DND-41 (cell line): Measurements from ENCODE around the gene SEC14L2.
A peak's percentile ranks its signal among the peaks of the same experiment; 100 is the strongest.

Experiments
- ATAC-seq: fragments of 200-7000 bp; cut with Tn5 transposase; 3 replicates; pipeline ENCODE4 v1.9.1; 2021; ENCODE audit warnings: low read depth; ENCODE audit not compliant: insufficient read depth
- DNase-seq: peaks from one replicate; pipeline ENCODE4 v3.0.0-alpha.2; 2020
- H2AFZ ChIP-seq: 2 replicates; pipeline ENCODE4 v1.6.0; 2012; ENCODE audit warnings: low read depth, low read length
- H3K27ac ChIP-seq: 2 replicates; pipeline ENCODE4 v1.5.1; 2012; ENCODE audit warnings: low read length, inconsistent platforms
- H3K27me3 ChIP-seq: fragments of 200-600 bp; sonication (generic); 2 replicates; pipeline ENCODE4 v1.6.0; 2012; ENCODE audit warnings: low read length, mild to moderate bottlenecking, inconsistent platforms; ENCODE audit not compliant: insufficient read depth, poor library complexity
- H3K36me3 ChIP-seq: 2 replicates; pipeline ENCODE4 v1.5.1; 2012; ENCODE audit warnings: low read length, inconsistent platforms; ENCODE audit not compliant: insufficient read depth
- H3K4me1 ChIP-seq: 2 replicates; pipeline ENCODE4 v1.5.1; 2012; ENCODE audit warnings: mild to moderate bottlenecking, low read length; ENCODE audit not compliant: insufficient read depth
- H3K4me2 ChIP-seq: 2 replicates; pipeline ENCODE4 v1.6.0; 2012; ENCODE audit warnings: mild to moderate bottlenecking, moderate library complexity, low read length, inconsistent platforms; ENCODE audit not compliant: insufficient read depth
- H3K4me3 ChIP-seq, 2 experiments: fragments of 200-600 bp in 1 of 2; shearing (Covaris generic) in 1 of 2; 2 replicates each; pipeline ENCODE4 v1.5.1; 2012 to 2016; ENCODE audit warnings: inconsistent platforms in 2 of 2, low read length in 2 of 2, mild to moderate bottlenecking in 2 of 2, low read depth in 1 of 2, moderate library complexity in 1 of 2
- H3K79me2 ChIP-seq: 2 replicates; pipeline ENCODE4 v1.6.0; 2012; ENCODE audit warnings: low read length, inconsistent platforms; ENCODE audit not compliant: insufficient read depth
- H3K9ac ChIP-seq: 2 replicates; pipeline ENCODE4 v1.6.0; 2012; ENCODE audit warnings: low read depth, mild to moderate bottlenecking, inconsistent platforms, low read length, moderate library complexity
- H3K9me3 ChIP-seq: 2 replicates; pipeline ENCODE4 v1.5.1; 2012; ENCODE audit warnings: low read length, moderate library complexity, mild to moderate bottlenecking, inconsistent platforms; ENCODE audit not compliant: insufficient read depth, severe bottlenecking
- H4K20me1 ChIP-seq: 2 replicates; pipeline ENCODE4 v1.6.0; 2012; ENCODE audit warnings: low read length; ENCODE audit not compliant: insufficient read depth
- CTCF ChIP-seq: IDR thresholded peaks from 2 replicates; pipeline ENCODE4 v1.5.1; 2012; ENCODE audit warnings: borderline replicate concordance, low read length, moderate library complexity, mild to moderate bottlenecking; ENCODE audit not compliant: poor library complexity, severe bottlenecking; ENCODE audit errors: extremely low read depth
- EZH2 ChIP-seq: IDR thresholded peaks from 3 replicates; pipeline ENCODE4 v1.6.1; 2012; ENCODE audit warnings: borderline replicate concordance, low read depth, mild to moderate bottlenecking, moderate library complexity, low read length, inconsistent platforms; ENCODE audit not compliant: severe bottlenecking

SEC14L2 gene

GRCh38 chr22:30433773-30434172 lies 37.0 kb downstream of the SEC14L2 start:
- Histone ChIP-seq H3K4me2 (no peak overlapping the region), H3K4me3 (no peak overlapping the region), H3K4me1 (peaks cover 19% of the 10 kb centered on the region), H3K36me3 (peaks cover 9% of the 10 kb centered on the region; the same call in 1 of the 2 replicates), H3K27ac (no peak overlapping the region), H3K27me3 (no peaks in the 10 kb centered on the region), H3K79me2 (no peaks in the 10 kb centered on the region), H4K20me1 (no peaks in the 10 kb centered on the region), H3K9ac (no peak overlapping the region), H2AFZ (no peak overlapping the region), H3K9me3 (no peaks in the 10 kb centered on the region)
- ATAC-seq: no peak
- DNase-seq: no peak
- no peak for TF ChIP-seq CTCF
- TF ChIP-seq EZH2: no peak

GRCh38 chr22:30434843-30435242 lies 38.0 kb downstream of the SEC14L2 start:
- H4K20me1 ChIP-seq: no peaks in the 10 kb centered on the region
- no peak for ATAC-seq
- peak overlapping the region; percentile 51 for H2AFZ ChIP-seq
- H3K9ac ChIP-seq: no peak overlapping the region
- peak overlapping the region; percentile 15 for H3K4me2 ChIP-seq
- no peaks in the 10 kb centered on the region for H3K36me3 ChIP-seq
- TF ChIP-seq CTCF (no peak), EZH2 (no peak)
- H3K27me3 ChIP-seq: no peaks in the 10 kb centered on the region
- peak overlapping the region in 1 of 2 experiments; percentile 19; a peak in 1 of 4 replicates for H3K4me3 ChIP-seq
- no peak for DNase-seq
- H3K9me3 ChIP-seq: no peaks in the 10 kb centered on the region
- no peaks in the 10 kb centered on the region for H3K79me2 ChIP-seq
- H3K4me1 ChIP-seq: peaks cover 19% of the 10 kb centered on the region
- peak overlapping the region; percentile 49 for H3K27ac ChIP-seq

GRCh38 chr22:30435674-30436126 lies 38.9 kb downstream of the SEC14L2 start:
- H3K27ac ChIP-seq: peak overlapping the region; percentile 49
- ATAC-seq (peak; percentile 81), DNase-seq (peak; percentile 79)
- H3K79me2 ChIP-seq: no peaks in the 10 kb centered on the region
- H3K4me2 ChIP-seq: peak overlapping the region; percentile 15
- peak overlapping the region; percentile 66 for H2AFZ ChIP-seq
- H4K20me1 ChIP-seq: no peaks in the 10 kb centered on the region
- no peaks in the 10 kb centered on the region for H3K36me3 ChIP-seq
- no peak overlapping the region; a peak in 1 of 4 replicates for H3K4me3 ChIP-seq
- no peaks in the 10 kb centered on the region for H3K9me3 ChIP-seq
- no peaks in the 10 kb centered on the region for H3K27me3 ChIP-seq
- no peak overlapping the region for H3K9ac ChIP-seq
- H3K4me1 ChIP-seq: peaks cover 19% of the 10 kb centered on the region
- TF ChIP-seq EZH2 (no peak), CTCF (peak; percentile 60)
